NCI-H146 (cell line): ENCODE data around the gene MSI1.

Experiments
- DNase-seq: peaks from one replicate; lab custom pipeline; 2025; lab: John Stamatoyannopoulos, UW

MSI1 gene

GRCh38 chr12:120376934-120377572 is 8.1 kb upstream of the MSI1 start:
- no peak for DNase-seq

- no peak for DNase-seq
Measured at GRCh38 chr12:120376416-120376815, 7.5 kb upstream of the MSI1 start.

- DNase-seq: no peak
Measured at GRCh38 chr12:120376009-120376408, 7.0 kb upstream of the MSI1 start.

- DNase-seq: no peak
Measured at GRCh38 chr12:120373683-120374082, 4.7 kb upstream of the MSI1 start.

- no peak for DNase-seq
Measured at GRCh38 chr12:120370343-120371243, 1.6 kb upstream of the MSI1 start.

GRCh38 chr12:120369603-120370342 is 809 bp upstream of the MSI1 start:
- DNase-seq: no peak

GRCh38 chr12:120367924-120368788 is 808 bp downstream of the MSI1 start:
- DNase-seq: peak; percentile 9

GRCh38 chr12:120367233-120367923 is 1.6 kb downstream of the MSI1 start:
- DNase-seq: peak; percentile 12

GRCh38 chr12:120366845-120367232 is 2.1 kb downstream of the MSI1 start:
- DNase-seq: no peak

GRCh38 chr12:120366341-120366705 is 2.6 kb downstream of the MSI1 start:
- no peak for DNase-seq

GRCh38 chr12:120365675-120366340 is 3.2 kb downstream of the MSI1 start:
- no peak for DNase-seq

GRCh38 chr12:120364487-120364886 is 4.5 kb downstream of the MSI1 start:
- DNase-seq: no peak

GRCh38 chr12:120363274-120363855 is 5.6 kb downstream of the MSI1 start:
- no peak for DNase-seq

- DNase-seq: no peak
Measured at GRCh38 chr12:120362516-120363273, 6.3 kb downstream of the MSI1 start.

- peak; percentile 95 for DNase-seq
Measured at GRCh38 chr12:120361506-120362208, 7.3 kb downstream of the MSI1 start.

- no peak for DNase-seq
Measured at GRCh38 chr12:120359128-120359527, 9.8 kb downstream of the MSI1 start.

- DNase-seq: no peak
Measured at GRCh38 chr12:120358412-120359100, 10.4 kb downstream of the MSI1 start.

- no peak for DNase-seq
Measured at GRCh38 chr12:120357104-120357503, 11.9 kb downstream of the MSI1 start.
